Activated naive CD4-positive, alpha-beta T cell treated with anti-CD3 and anti-CD28 coated beads, Interleukin-2, amount 50 U/mL, for 72 hours (primary cell): Measurements from ENCODE around the gene MLLT3. TPM values are rescaled to one million over a fixed set of nuclear protein-coding genes. Genes with fewer than 3 reads are reported as not detected.

Source experiments
- ATAC-seq, 2 donors: fragments of 150-1000 bp; cut with Tn5 transposase; 2 replicates each; pipeline ENCODE4 v1.10.0; 2021; ENCODE audit warnings: mild to moderate bottlenecking in 2 of 2, moderate library complexity in 2 of 2
- DNase-seq, 2 donors: peaks; one replicate each; pipeline ENCODE4 v3.0.0; 2021 to 2022; ENCODE audit warnings: low spot score in 2 of 2
- H3K27ac Mint-ChIP-seq, 2 donors: one replicate each; pipeline ENCODE4 v1.8.0; 2022; ENCODE audit warnings: mild to moderate bottlenecking in 2 of 2, mixed read lengths in 2 of 2
- H3K36me3 Mint-ChIP-seq, 2 donors: one replicate each; pipeline ENCODE4 v1.8.0; 2022; ENCODE audit warnings: mixed read lengths in 2 of 2
- H3K9me3 Mint-ChIP-seq, 2 donors: one replicate each; pipeline ENCODE4 v1.8.0; 2022; ENCODE audit warnings: mixed read lengths in 2 of 2
- total RNA-seq, 2 donors: library from RNA; stranded (reverse); gene quantifications; one replicate each; pipeline ENCODE4 v1.2.3, GENCODE V29; 2022

The MLLT3 gene
- total RNA-seq, 2 donors from 2014 or later, result 43.6 to 54.6 TPM

GRCh38 chr9:20524776-20525175 is 97.5 kb downstream of the MLLT3 start:
- ATAC-seq (no peak), DNase-seq (no peak)
- no peaks in the 10 kb centered on the region for H3K9me3 Mint-ChIP-seq
- peak overlapping the region in 1 of 2 donors; percentile 79 for H3K27ac Mint-ChIP-seq
- H3K36me3 Mint-ChIP-seq, result peaks cover 0 to 8% of the 10 kb centered on the region in 2 donors

- peaks cover 4 to 15% of the 10 kb centered on the region in 2 donors for H3K36me3 Mint-ChIP-seq
- H3K9me3 Mint-ChIP-seq, result no peaks in the 10 kb centered on the region
- no peak for ATAC-seq
- no peak for DNase-seq
- no peak overlapping the region for H3K27ac Mint-ChIP-seq
These were observed 103.6 kb downstream of the MLLT3 start for GRCh38 chr9:20518737-20519136.

- Mint-ChIP-seq H3K27ac (peak overlapping the region; percentile 12 to 82), H3K36me3 (peaks cover 4 to 9% of the 10 kb centered on the region in 2 donors)
- DNase-seq, result no peak
These were observed 109.0 kb downstream of the MLLT3 start for GRCh38 chr9:20513126-20513913.

GRCh38 chr9:20512636-20513035 is 109.7 kb downstream of the MLLT3 start:
- DNase-seq, result no peak
- peaks cover 0 to 4% of the 10 kb centered on the region in 2 donors for H3K9me3 Mint-ChIP-seq
- no peak for ATAC-seq
- peaks cover 4% of the 10 kb centered on the region in 2 donors for H3K36me3 Mint-ChIP-seq
- peak overlapping the region; percentile 12 to 29 for H3K27ac Mint-ChIP-seq

More at GRCh38 chr9:20513126-20513913, 109.0 kb downstream of the MLLT3 start:
- peaks cover 0 to 4% of the 10 kb centered on the region in 2 donors for H3K9me3 Mint-ChIP-seq
- ATAC-seq, result peak in 1 of 2 donors; percentile 16

GRCh38 chr9:20512106-20512505 is 110.2 kb downstream of the MLLT3 start:
- ATAC-seq (no peak), DNase-seq (no peak)
- no peaks in the 10 kb centered on the region for H3K36me3 Mint-ChIP-seq
- peaks cover 0 to 4% of the 10 kb centered on the region in 2 donors for H3K9me3 Mint-ChIP-seq
- peak overlapping the region in 1 of 2 donors; percentile 12 for H3K27ac Mint-ChIP-seq

GRCh38 chr9:20511686-20512085 is 110.6 kb downstream of the MLLT3 start:
- H3K36me3 Mint-ChIP-seq, result no peaks in the 10 kb centered on the region
- no peak overlapping the region for H3K27ac Mint-ChIP-seq
- no peak for DNase-seq
- no peak for ATAC-seq
- H3K9me3 Mint-ChIP-seq, result peaks cover 0 to 4% of the 10 kb centered on the region in 2 donors

GRCh38 chr9:20509466-20509865 is 112.8 kb downstream of the MLLT3 start:
- DNase-seq (no peak), ATAC-seq (no peak)
- no peak overlapping the region for H3K27ac Mint-ChIP-seq
- H3K9me3 Mint-ChIP-seq, result peaks cover 0 to 4% of the 10 kb centered on the region in 2 donors
- H3K36me3 Mint-ChIP-seq, result no peaks in the 10 kb centered on the region

GRCh38 chr9:20508242-20508641 is 114.1 kb downstream of the MLLT3 start:
- Mint-ChIP-seq H3K27ac (peak overlapping the region in 1 of 2 donors; percentile 45), H3K36me3 (peaks cover 0 to 6% of the 10 kb centered on the region in 2 donors), H3K9me3 (peaks cover 0 to 4% of the 10 kb centered on the region in 2 donors)
- DNase-seq (no peak), ATAC-seq (peak; percentile 75 to 86)

GRCh38 chr9:20507431-20507830 is 114.9 kb downstream of the MLLT3 start:
- ATAC-seq (no peak), DNase-seq (no peak)
- no peak overlapping the region for H3K27ac Mint-ChIP-seq
- H3K36me3 Mint-ChIP-seq, result peaks cover 0 to 7% of the 10 kb centered on the region in 2 donors
- H3K9me3 Mint-ChIP-seq, result peaks cover 0 to 4% of the 10 kb centered on the region in 2 donors

GRCh38 chr9:20506099-20506900 is 116.0 kb downstream of the MLLT3 start:
- H3K27ac Mint-ChIP-seq, result no peak overlapping the region
- peaks cover 0 to 4% of the 10 kb centered on the region in 2 donors for H3K9me3 Mint-ChIP-seq
- ATAC-seq (peak in 1 of 2 donors; percentile 30), DNase-seq (no peak)
- H3K36me3 Mint-ChIP-seq, result peaks cover 0 to 7% of the 10 kb centered on the region in 2 donors

GRCh38 chr9:20505574-20505973 is 116.7 kb downstream of the MLLT3 start:
- no peak overlapping the region for H3K27ac Mint-ChIP-seq
- no peak for ATAC-seq
- peaks cover 0 to 7% of the 10 kb centered on the region in 2 donors for H3K36me3 Mint-ChIP-seq

GRCh38 chr9:20504930-20505329 is 117.4 kb downstream of the MLLT3 start:
- Mint-ChIP-seq H3K9me3 (peaks cover 0 to 2% of the 10 kb centered on the region in 2 donors), H3K27ac (peak overlapping the region; percentile 32 to 61), H3K36me3 (peaks cover 0 to 7% of the 10 kb centered on the region in 2 donors)
- DNase-seq (no peak), ATAC-seq (peak; percentile 37 to 83)

More at GRCh38 chr9:20505574-20505973, 116.7 kb downstream of the MLLT3 start:
- H3K9me3 Mint-ChIP-seq, result peaks cover 0 to 4% of the 10 kb centered on the region in 2 donors
- DNase-seq, result no peak

- no peak for ATAC-seq
- no peak overlapping the region for H3K27ac Mint-ChIP-seq
- peaks cover 3 to 5% of the 10 kb centered on the region in 2 donors for H3K9me3 Mint-ChIP-seq
- peaks cover 0 to 7% of the 10 kb centered on the region in 2 donors for H3K36me3 Mint-ChIP-seq
- no peak for DNase-seq
These were observed 122.2 kb downstream of the MLLT3 start for GRCh38 chr9:20500101-20500500.

GRCh38 chr9:20499013-20499412 is 123.3 kb downstream of the MLLT3 start:
- peaks cover 0 to 7% of the 10 kb centered on the region in 2 donors for H3K36me3 Mint-ChIP-seq
- DNase-seq, result no peak
- ATAC-seq, result no peak
- H3K27ac Mint-ChIP-seq, result no peak overlapping the region
- peaks cover 3 to 5% of the 10 kb centered on the region in 2 donors for H3K9me3 Mint-ChIP-seq

- DNase-seq (no peak), ATAC-seq (no peak)
- Mint-ChIP-seq H3K27ac (no peak overlapping the region), H3K9me3 (peaks cover 3 to 5% of the 10 kb centered on the region in 2 donors), H3K36me3 (no peaks in the 10 kb centered on the region)
These were observed 126.0 kb downstream of the MLLT3 start for GRCh38 chr9:20496328-20496727.

- ATAC-seq (no peak), DNase-seq (no peak)
- H3K36me3 Mint-ChIP-seq, result no peaks in the 10 kb centered on the region
- peaks cover 3 to 5% of the 10 kb centered on the region in 2 donors for H3K9me3 Mint-ChIP-seq
- H3K27ac Mint-ChIP-seq, result no peak overlapping the region
These were observed 127.2 kb downstream of the MLLT3 start for GRCh38 chr9:20495098-20495497.

- no peak for ATAC-seq
- Mint-ChIP-seq H3K36me3 (no peaks in the 10 kb centered on the region), H3K9me3 (peaks cover 3 to 5% of the 10 kb centered on the region in 2 donors), H3K27ac (no peak overlapping the region)
- DNase-seq, result no peak
These were observed 128.3 kb downstream of the MLLT3 start for GRCh38 chr9:20494035-20494434.
